Stimulated activated CD8-positive, alpha-beta memory T cell treated with anti-CD3 and anti-CD28 coated beads, Interleukin-4, amount 100 ng/mL, for 1 hour (primary cell): ENCODE results near the gene ACAT2.
"Not testable (repeated sequence)": the region's sequence is repeated elsewhere in the genome, so short reads cannot be mapped to it uniquely, and the experiment has no call there.

Experiments
- DNase-seq, 2 donors: peaks; one replicate each; pipeline ENCODE4 v3.0.0-alpha.2; 2020; ENCODE audit warnings: low read depth in 2 of 2, low spot score in 1 of 2

ACAT2 gene

GRCh38 chr6:159762681-159763293 lies 942 bp downstream of the ACAT2 start:
- DNase-seq: no peak

- no peak for DNase-seq
These were observed 5.1 kb downstream of the ACAT2 start for GRCh38 chr6:159766906-159767305.

GRCh38 chr6:159769470-159769869 lies 7.6 kb downstream of the ACAT2 start:
- no peak for DNase-seq

- DNase-seq: no peak
These were observed 10.4 kb downstream of the ACAT2 start for GRCh38 chr6:159772196-159772595.

- DNase-seq: no peak
These were observed 15.5 kb downstream of the ACAT2 start for GRCh38 chr6:159777240-159777904.

- no peak for DNase-seq
These were observed 16.3 kb downstream of the ACAT2 start for GRCh38 chr6:159778131-159778530.

- no peak for DNase-seq
These were observed 16.8 kb downstream of the ACAT2 start for GRCh38 chr6:159778542-159779103.

GRCh38 chr6:159788276-159788675 lies 26.4 kb downstream of the ACAT2 start:
- DNase-seq: no peak

GRCh38 chr6:159788753-159789376 lies 27.0 kb downstream of the ACAT2 start:
- DNase-seq: peak in 1 of 2 donors; percentile 1

GRCh38 chr6:159789377-159790148 lies 27.7 kb downstream of the ACAT2 start, which contains the start of gene TCP1:
Gene TCP1 (minus strand): TSS chr6:159789602. CDS start chr6:159789468, 134 bp downstream.
- DNase-seq: peak; percentile 98 to 99

- peak; percentile 61 to 78 for DNase-seq
These were observed 28.5 kb downstream of the ACAT2 start, which contains the start of gene MRPL18 for GRCh38 chr6:159790149-159790955. Gene MRPL18 (plus strand): TSS chr6:159790467. CDS start chr6:159790588, 121 bp downstream.

GRCh38 chr6:159790956-159791598 lies 29.2 kb downstream of the ACAT2 start:
- DNase-seq: no peak

GRCh38 chr6:159794976-159795375 lies 33.1 kb downstream of the ACAT2 start:
- DNase-seq: not testable (repeated sequence)

GRCh38 chr6:159797554-159797953 lies 35.7 kb downstream of the ACAT2 start:
- DNase-seq: no peak

GRCh38 chr6:159800141-159800865 lies 38.5 kb downstream of the ACAT2 start, which contains the start of gene PNLDC1:
Gene PNLDC1 (plus strand): TSS chr6:159800276. CDS start chr6:159800308, 32 bp downstream.
- DNase-seq: no peak

GRCh38 chr6:159801935-159802334 lies 40.1 kb downstream of the ACAT2 start:
- DNase-seq: no peak

GRCh38 chr6:159804504-159804903 lies 42.7 kb downstream of the ACAT2 start:
- no peak for DNase-seq

- no peak for DNase-seq
These were observed 43.7 kb downstream of the ACAT2 start for GRCh38 chr6:159805440-159806020.

- DNase-seq: no peak
These were observed 44.2 kb downstream of the ACAT2 start for GRCh38 chr6:159806021-159806458.
